SK-N-SH (cell line): Measurements from ENCODE around the gene RAVER2.
"Not testable (repeated sequence)": the region's sequence is repeated elsewhere in the genome, so short reads cannot be mapped to it uniquely, and the experiment has no call there.

Experiments used
- CTCF ChIP-seq: fragments of 200-600 bp; sonication (generic); IDR thresholded peaks from 2 replicates; pipeline ENCODE4 v1.6.1; 2017; ENCODE audit warnings: antibody characterized with exemption, mild to moderate bottlenecking, moderate library complexity
- GABPA ChIP-seq: IDR thresholded peaks from 2 replicates; pipeline ENCODE4 v1.4.0; 2012; ENCODE audit warnings: low read depth, mild to moderate bottlenecking
- POLR2AphosphoS5 ChIP-seq: IDR thresholded peaks from 2 replicates; pipeline ENCODE4 v1.6.1; 2012; ENCODE audit warnings: low read depth, low read length
- RAD21 ChIP-seq: IDR thresholded peaks from 2 replicates; pipeline ENCODE4 v1.6.1; 2012; ENCODE audit warnings: mild to moderate bottlenecking, low read length
- REST ChIP-seq: IDR thresholded peaks from 2 replicates; pipeline ENCODE4 v1.6.1; 2012; ENCODE audit warnings: mild to moderate bottlenecking, low read depth, low read length, moderate library complexity
- RXRA ChIP-seq: IDR thresholded peaks from 2 replicates; pipeline ENCODE4 v1.4.0; 2012; ENCODE audit warnings: low read depth, mild to moderate bottlenecking, borderline replicate concordance
- SIN3A ChIP-seq: IDR thresholded peaks from 2 replicates; pipeline ENCODE4 v1.6.1; 2012; ENCODE audit warnings: low read depth, mild to moderate bottlenecking, low read length, moderate library complexity, borderline replicate concordance
- USF2 ChIP-seq: fragments of 150-350 bp; IDR thresholded peaks from 2 replicates; pipeline ENCODE4 v1.6.1; 2017; ENCODE audit warnings: antibody characterized with exemption, low read length, low read depth, borderline replicate concordance

GRCh38 chr1:64782044-64782443, 37.2 kb downstream of the RAVER2 start:
- not testable (repeated sequence) for TF ChIP-seq CTCF, GABPA, REST, SIN3A, POLR2AphosphoS5, USF2, RXRA, RAD21
